IPS-15b (cell line): Measurements from ENCODE around the gene PWWP3B.
"Not testable (repeated sequence)": the region's sequence is repeated elsewhere in the genome, so short reads cannot be mapped to it uniquely, and the experiment has no call there.

Experiments used
- H3K27me3 ChIP-seq: one replicate; pipeline ENCODE4 v1.6.1; 2013; ENCODE audit warnings: low read length; ENCODE audit not compliant: control insufficient read depth, insufficient read depth
- H3K36me3 ChIP-seq: one replicate; pipeline ENCODE4 v1.6.1; 2013; ENCODE audit warnings: low read length; ENCODE audit not compliant: control insufficient read depth, insufficient read depth
- H3K4me1 ChIP-seq: one replicate; pipeline ENCODE4 v1.6.1; 2013; ENCODE audit warnings: mild to moderate bottlenecking, low read length; ENCODE audit not compliant: control insufficient read depth, insufficient read depth
- H3K4me3 ChIP-seq: one replicate; pipeline ENCODE4 v1.5.1; 2013; ENCODE audit warnings: low read depth, low read length
- H3K9ac ChIP-seq: one replicate; pipeline ENCODE4 v1.6.1; 2013; ENCODE audit warnings: low read depth, mild to moderate bottlenecking, low read length
- H3K9me3 ChIP-seq: one replicate; pipeline ENCODE4 v1.6.1; 2013; ENCODE audit warnings: mild to moderate bottlenecking, low read length; ENCODE audit not compliant: control insufficient read depth, insufficient read depth

PWWP3B gene

DNA sequence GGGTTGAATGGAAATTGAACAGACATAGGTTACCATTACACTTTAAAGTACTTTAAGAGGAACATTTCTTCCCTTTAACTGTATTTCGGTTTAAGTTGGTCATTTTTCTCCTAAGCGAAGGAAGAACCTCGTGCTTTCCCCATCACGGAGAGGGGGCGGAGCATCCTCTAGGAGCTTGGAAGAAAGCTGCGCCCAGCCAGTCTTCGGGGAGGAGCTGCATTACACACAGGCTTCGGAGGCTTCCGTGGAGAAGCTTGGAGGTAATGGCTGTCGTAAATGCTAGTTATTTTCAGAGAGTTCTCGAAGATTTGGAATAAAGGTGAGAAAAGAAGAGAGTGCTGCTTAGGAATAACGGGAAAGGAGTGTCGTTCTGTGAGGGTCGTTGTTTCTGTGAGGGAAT is at the start of gene PWWP3B:
TSS of gene PWWP3B (plus strand) at position 199 of the 400 bp plus-strand sequence. CDS start 37,128 bp downstream, outside the sequence.
- Histone ChIP-seq H3K4me3 (peak within 1 kb of the TSS; percentile 36), H3K9ac (no peak within 1 kb of the TSS)

DNA sequence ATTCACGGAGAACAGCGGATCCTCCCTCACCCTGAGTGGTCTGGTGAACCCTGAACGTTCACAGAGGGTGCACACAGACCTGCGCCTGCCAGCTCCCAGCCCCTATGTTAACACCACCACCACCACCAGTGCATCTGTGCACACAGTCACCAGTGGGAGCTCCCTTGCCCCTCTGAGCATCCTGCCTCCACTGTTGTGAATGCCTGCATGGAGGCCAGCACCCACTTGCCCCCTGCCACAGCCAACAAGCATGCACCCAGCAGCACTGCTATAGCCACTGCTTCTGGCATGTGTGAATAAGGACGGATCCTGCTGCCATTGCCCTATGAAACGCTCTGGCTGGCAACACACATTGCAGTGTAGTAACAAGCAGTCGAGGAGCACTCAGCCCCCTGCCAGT is 29.1 kb upstream of the PWWP3B start:
- no peak overlapping the region for H3K4me3 ChIP-seq
- H3K9ac ChIP-seq = no peak overlapping the region
- H3K9me3 ChIP-seq = no peaks in the 10 kb centered on the region
- H3K27me3 ChIP-seq = no peaks in the 10 kb centered on the region
- H3K36me3 ChIP-seq = no peaks in the 10 kb centered on the region
- no peaks in the 10 kb centered on the region for H3K4me1 ChIP-seq

More for the DNA sequence above, at the start of gene PWWP3B:
- no peaks in the 10 kb centered on the region for H3K4me1 ChIP-seq
- H3K27me3 ChIP-seq = peaks cover 13% of the 10 kb centered on the region
- no peaks in the 10 kb centered on the region for H3K36me3 ChIP-seq
- H3K9me3 ChIP-seq = no peaks in the 10 kb centered on the region

DNA sequence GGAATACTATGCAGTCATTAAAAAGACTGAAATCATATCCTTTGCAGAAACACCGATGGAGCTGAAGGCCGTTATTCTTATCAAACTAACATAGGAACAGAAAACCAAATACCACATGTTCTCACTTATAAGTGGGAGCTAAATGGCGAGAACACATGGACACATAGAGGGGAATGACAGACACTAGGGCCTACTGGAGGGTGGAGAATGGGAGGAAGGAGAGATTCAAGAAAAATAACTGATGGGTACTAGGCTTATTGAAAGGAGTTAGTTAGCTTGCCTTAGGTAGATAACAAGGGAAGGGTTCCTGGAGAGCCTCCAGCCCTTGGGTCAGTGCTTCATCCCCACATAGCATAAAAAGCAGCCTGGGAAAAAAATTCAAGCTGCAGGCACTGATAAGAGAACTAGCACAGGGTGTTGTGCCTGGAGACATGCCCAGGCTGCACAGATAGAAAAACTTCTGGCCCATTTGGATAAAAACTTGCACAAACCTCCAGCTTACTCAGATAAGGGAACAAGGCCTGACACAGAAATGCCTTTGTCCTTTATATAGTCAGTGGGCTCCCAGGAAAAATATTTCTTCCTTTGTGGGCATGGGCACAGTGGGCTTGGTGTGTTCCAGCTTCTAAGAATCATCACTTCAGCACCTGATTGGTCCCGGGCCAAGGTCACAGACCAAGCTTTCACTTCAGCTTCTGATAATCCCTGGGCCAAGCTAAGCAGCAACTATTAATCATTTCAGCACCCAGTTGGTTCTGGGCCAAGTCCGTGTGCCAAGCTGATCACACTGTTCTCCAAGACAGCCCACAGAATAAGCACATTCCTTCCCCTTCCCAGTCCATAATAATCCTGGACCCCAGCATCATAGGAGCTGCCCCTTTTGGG is 23.1 kb upstream of the PWWP3B start:
- Histone ChIP-seq H3K9ac (no peak overlapping the region), H3K4me3 (no peak overlapping the region), H3K36me3 (no peaks in the 10 kb centered on the region)

DNA sequence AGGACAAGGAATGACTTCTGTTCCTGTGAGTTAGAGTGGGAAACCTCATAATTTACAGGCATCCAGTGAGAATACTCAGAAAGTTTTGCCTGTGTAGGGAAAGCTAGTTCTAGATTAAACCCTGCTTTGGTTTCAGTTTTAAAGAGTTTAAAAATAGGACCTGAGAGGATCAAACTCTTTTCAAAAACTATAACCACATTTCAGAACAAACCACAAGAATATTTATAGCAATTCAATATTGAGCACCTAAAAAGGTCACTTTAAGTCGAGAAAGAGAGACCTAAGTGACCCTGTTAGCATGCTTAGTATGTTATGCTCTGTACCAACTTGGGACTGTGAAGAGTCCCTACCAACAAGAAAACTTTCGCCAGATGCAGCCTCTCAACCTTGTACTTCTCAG is 17.4 kb upstream of the PWWP3B start:
- H3K9ac ChIP-seq = no peak overlapping the region
- H3K4me3 ChIP-seq = no peak overlapping the region
- no peaks in the 10 kb centered on the region for H3K36me3 ChIP-seq
- H3K4me1 ChIP-seq = no peaks in the 10 kb centered on the region
- no peaks in the 10 kb centered on the region for H3K27me3 ChIP-seq
- no peaks in the 10 kb centered on the region for H3K9me3 ChIP-seq

More for the DNA sequence above, 23.1 kb upstream of the PWWP3B start:
- no peaks in the 10 kb centered on the region for H3K27me3 ChIP-seq
- no peaks in the 10 kb centered on the region for H3K9me3 ChIP-seq
- H3K4me1 ChIP-seq = no peaks in the 10 kb centered on the region

DNA sequence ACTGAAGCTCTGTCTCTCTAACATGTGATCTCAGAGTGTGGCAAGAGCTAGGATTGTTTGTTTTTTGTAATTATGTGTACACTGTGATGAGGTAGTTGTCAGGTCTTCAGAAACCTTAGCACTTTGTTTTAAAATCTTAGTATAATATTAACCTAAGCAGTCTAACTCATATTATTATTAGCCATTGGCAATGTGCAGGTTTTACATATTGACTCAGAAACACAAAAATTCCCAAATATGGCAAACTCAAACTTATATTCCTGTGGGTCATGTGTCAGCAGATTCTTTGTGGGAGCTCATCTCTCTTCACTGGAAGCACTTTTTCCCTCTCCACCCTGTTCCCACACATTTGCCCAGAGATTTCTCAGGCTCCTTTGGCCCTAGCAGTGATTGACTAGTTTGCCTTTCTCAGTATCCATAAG is 8.2 kb upstream of the PWWP3B start:
- H3K9me3 ChIP-seq = no peaks in the 10 kb centered on the region
- no peak overlapping the region for H3K4me3 ChIP-seq
- no peaks in the 10 kb centered on the region for H3K27me3 ChIP-seq
- H3K4me1 ChIP-seq = no peaks in the 10 kb centered on the region
- H3K36me3 ChIP-seq = no peaks in the 10 kb centered on the region
- H3K9ac ChIP-seq = no peak overlapping the region

DNA sequence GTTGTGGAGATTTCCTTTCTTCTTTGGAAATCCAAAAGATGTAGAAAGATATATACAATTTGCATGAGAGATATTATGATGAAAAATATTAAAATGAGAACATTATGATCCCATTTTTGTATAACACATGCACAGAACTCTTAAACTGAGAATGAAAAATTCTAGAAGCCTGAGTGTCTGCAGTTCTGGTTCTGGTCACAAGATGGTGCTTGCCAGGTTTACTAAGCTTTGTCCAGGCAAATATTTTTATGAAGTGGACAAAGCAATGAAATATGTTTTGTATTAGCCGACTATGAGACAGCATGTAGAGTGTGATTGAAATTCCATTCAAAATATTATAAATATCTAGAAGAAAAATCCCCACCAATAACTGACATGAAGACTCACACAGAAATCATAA is 2.2 kb downstream of the PWWP3B start:
- H3K4me1 ChIP-seq = no peaks in the 10 kb centered on the region
- no peaks in the 10 kb centered on the region for H3K36me3 ChIP-seq
- H3K4me3 ChIP-seq = no peak overlapping the region
- H3K27me3 ChIP-seq = peaks cover 13% of the 10 kb centered on the region
- no peaks in the 10 kb centered on the region for H3K9me3 ChIP-seq
- H3K9ac ChIP-seq = no peak overlapping the region

DNA sequence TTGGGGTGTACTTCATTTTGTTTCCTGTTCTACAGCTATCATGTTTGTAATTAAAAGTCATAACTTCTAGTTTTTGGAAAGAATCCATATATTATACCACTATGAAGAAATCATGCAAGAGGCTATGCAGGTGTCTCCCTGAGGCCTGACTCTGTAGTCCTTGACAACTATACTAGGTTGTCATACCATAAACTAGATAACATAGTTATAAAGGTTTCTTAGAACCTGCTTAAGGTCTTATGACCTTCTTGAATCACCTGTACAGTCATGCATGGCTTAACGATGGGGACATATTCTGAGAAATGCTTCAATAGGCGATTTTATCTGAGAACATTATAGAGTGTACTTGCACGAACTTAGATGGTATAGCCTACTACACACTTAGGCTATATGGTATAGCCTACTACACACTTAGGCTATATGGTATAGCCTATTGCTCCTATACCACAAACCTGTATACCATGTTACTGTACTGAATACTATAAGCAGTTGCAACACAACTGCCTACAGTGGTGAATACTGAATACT is 3.3 kb downstream of the PWWP3B start:
- no peaks in the 10 kb centered on the region for H3K4me1 ChIP-seq
- no peaks in the 10 kb centered on the region for H3K36me3 ChIP-seq
- peaks cover 13% of the 10 kb centered on the region for H3K27me3 ChIP-seq
- H3K4me3 ChIP-seq = no peak overlapping the region
- no peak overlapping the region for H3K9ac ChIP-seq
- H3K9me3 ChIP-seq = no peaks in the 10 kb centered on the region

DNA sequence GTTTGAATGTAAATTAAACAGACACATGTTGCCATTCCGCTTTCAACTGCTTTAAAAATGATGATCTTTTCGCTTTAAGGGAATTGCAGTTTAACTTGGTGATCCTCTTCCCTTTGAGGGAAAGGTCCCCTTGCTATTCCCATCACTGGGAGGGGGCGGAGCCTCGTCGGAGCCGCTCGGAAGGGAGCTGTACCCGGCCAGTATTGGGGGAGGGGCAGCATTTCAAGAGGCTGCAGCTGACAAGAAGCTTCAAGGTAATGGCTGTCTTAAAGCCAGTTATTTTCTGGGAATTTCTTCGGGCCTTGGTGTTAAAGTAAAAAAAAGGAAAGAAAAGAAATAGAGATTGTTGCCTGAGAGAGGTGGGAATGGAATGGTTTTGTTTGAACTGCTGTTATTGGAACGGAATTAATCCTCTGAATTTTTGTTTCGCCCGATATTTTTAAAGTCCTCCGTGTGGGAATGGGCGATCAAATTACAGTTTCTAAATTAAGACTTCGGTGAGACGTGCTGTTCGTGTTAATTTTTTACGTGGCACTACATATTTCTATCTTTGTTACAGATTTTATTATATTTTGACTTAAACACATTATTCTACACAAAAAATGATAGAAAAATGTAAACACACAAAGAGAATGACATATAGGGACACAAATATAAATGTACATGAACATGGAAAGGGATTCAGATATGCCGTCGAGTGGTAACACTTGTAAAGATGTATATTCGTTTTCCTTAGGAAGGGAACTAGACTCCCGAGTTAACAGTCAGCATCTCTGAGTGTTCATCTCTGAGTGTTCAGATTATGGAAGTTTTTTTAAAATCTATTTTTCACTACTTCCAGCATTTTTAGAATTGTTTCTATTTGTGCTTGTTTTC is 9.2 kb downstream of the PWWP3B start:
- no peaks in the 10 kb centered on the region for H3K9me3 ChIP-seq
- no peaks in the 10 kb centered on the region for H3K4me1 ChIP-seq
- no peak overlapping the region for H3K9ac ChIP-seq
- no peaks in the 10 kb centered on the region for H3K27me3 ChIP-seq
- peak overlapping the region; percentile 50 for H3K4me3 ChIP-seq
- H3K36me3 ChIP-seq = no peaks in the 10 kb centered on the region

DNA sequence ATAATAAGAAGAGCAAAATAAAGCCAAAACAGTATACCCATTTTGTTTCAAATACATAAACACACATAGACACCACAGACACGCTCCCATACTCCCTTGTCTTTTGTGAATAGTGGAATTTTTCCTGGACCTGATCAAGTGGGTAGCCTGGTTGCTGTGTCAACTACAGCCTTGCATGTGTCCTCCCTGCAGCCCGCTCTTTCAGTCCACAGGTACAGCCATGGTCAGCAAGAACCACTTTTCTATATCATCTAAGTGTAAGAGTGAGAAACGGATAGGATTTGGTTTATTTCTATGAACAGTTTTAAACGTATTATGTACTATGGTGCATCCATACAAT is 9.8 kb downstream of the PWWP3B start:
- no peaks in the 10 kb centered on the region for H3K4me1 ChIP-seq
- no peaks in the 10 kb centered on the region for H3K36me3 ChIP-seq
- no peak overlapping the region for H3K4me3 ChIP-seq
- no peak overlapping the region for H3K9ac ChIP-seq
- H3K27me3 ChIP-seq = no peaks in the 10 kb centered on the region
- H3K9me3 ChIP-seq = no peaks in the 10 kb centered on the region

DNA sequence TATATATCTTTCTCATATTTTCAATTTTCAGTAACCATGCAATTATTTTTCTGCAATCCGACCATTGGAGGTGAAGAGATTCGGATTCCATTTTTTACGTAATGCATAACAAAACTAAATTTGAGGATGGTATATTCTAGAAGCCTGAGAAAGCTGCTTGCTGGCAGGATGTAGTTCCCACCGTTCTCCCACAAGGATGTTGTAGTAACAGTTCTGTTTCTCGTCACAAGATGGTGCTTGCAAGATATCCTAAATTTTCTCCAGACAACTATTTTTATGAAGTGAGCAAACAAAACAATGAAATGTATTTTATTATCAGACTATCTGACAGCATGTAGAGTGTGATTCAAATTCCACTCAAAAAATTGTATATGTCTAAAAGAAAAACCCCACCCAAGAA is 10.7 kb downstream of the PWWP3B start:
- Histone ChIP-seq H3K9ac (no peak overlapping the region), H3K4me1 (no peaks in the 10 kb centered on the region), H3K9me3 (no peaks in the 10 kb centered on the region), H3K4me3 (no peak overlapping the region), H3K27me3 (no peaks in the 10 kb centered on the region), H3K36me3 (no peaks in the 10 kb centered on the region)

DNA sequence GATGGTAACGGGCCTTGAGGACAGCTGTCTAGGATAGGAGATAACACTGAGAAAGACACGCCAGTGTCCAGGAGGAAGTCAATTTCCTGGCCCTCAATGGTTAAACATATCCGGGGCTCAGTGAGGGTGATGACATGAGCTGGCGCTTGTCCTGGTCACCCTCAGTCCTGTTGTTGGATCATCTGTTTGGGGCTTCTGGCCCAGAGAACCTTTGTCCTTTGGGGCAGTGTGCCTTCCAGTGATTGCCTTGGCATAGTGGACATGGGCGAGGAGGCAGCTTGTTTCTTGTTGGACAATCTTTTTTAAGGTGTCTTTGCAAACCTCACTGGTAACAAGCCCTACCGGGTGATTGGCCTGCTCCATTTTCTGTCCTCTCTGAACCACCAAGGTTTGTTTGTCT is 15.6 kb downstream of the PWWP3B start:
- not testable (repeated sequence) for H3K4me1 ChIP-seq, H3K9me3 ChIP-seq, H3K9ac ChIP-seq, H3K36me3 ChIP-seq, H3K27me3 ChIP-seq, H3K4me3 ChIP-seq
